ENCODE data around the gene OR2H2.

The OR2H2 gene

GRCh38 chr6:29584821-29585220 lies at the start of gene OR2H2:
Gene OR2H2, plus strand, starts transcription at chr6:29585121. Its CDS starts 2,824 bp downstream, at chr6:29587945.
- no peak for DNase-seq

- no peak for DNase-seq
Observed at GRCh38 chr6:29537714-29538403, 47.1 kb upstream of the OR2H2 start.

GRCh38 chr6:29547573-29547972 lies 37.3 kb upstream of the OR2H2 start:
- DNase-seq: no peak

DNA sequence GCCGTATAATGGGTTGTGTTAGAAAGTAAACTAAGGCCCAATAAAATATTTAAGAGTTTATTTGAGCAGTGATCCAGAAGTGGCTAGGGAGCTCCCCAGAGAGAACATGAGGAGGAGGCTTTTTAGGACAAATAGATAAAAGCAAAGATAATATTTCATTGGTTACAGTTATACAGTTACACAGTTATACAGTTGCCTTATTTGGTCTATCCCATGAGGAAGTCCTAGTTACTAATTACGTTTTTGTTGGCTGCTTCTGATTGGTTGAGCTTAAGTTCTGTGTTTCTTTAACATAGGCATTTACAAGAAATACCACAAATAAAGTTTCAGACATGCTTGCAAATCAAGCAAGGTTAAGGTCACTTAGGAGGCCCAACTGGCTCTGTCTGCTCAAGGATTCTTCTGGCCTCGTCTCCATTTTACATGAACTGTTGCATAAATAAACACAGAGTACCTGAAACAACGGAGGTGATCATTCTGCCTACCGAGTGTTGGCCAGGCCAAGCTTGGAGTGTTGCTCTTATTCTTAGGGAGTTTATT lies 32.3 kb upstream of the OR2H2 start:
- peak; percentile 3 for DNase-seq

DNA sequence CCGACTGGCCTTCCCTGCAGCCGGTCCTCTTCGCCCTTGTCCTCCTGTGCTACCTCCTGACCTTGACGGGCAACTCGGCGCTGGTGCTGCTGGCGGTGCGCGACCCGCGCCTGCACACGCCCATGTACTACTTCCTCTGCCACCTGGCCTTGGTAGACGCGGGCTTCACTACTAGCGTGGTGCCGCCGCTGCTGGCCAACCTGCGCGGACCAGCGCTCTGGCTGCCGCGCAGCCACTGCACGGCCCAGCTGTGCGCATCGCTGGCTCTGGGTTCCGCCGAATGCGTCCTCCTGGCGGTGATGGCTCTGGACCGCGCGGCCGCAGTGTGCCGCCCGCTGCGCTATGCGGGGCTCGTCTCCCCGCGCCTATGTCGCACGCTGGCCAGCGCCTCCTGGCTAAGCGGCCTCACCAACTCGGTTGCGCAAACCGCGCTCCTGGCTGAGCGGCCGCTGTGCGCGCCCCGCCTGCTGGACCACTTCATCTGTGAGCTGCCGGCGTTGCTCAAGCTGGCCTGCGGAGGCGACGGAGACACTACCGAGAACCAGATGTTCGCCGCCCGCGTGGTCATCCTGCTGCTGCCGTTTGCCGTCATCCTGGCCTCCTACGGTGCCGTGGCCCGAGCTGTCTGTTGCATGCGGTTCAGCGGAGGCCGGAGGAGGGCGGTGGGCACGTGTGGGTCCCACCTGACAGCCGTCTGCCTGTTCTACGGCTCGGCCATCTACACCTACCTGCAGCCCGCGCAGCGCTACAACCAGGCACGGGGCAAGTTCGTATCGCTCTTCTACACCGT lies 31.5 kb upstream of the OR2H2 start:
- peak; percentile 42 for DNase-seq

DNA sequence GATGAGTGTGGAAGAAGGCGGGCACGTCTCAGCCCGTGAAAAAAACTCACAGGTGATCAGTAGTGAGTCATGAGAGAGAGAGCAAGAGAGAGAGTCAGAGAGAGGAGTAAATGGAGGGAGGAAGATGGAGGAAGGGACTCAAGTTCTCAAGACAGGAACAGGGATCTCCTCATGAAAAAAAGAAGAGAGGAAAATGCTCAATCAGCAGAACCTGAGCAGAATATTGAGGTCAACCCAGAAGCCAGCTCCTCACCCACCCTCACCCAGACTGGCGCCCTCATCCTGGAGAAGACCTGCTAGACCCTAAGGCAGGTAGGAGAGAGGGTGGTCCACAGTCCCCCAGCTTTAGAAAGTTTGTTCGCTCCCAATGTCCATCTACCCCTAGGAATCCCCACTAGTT lies 30.2 kb upstream of the OR2H2 start:
- no peak for DNase-seq

DNA sequence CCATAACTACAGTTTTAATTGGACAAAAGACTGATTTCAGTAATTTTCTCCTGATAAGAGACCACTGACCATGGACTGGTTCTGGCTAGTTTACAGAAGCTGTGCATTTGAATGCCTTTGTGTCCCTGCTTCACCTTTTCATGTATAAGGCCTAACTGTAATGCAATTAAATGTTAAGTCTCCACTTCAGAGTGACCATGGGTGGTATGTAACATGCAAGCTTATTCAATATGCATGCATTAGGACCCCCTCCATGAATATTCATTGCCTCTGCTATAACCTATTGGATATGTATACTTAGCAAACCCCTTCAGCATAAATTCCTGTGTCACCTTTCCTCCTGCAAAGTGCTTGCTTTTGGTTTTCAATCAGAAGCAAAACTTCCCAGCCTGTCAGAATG lies 27.6 kb upstream of the OR2H2 start:
- no peak for DNase-seq

DNA sequence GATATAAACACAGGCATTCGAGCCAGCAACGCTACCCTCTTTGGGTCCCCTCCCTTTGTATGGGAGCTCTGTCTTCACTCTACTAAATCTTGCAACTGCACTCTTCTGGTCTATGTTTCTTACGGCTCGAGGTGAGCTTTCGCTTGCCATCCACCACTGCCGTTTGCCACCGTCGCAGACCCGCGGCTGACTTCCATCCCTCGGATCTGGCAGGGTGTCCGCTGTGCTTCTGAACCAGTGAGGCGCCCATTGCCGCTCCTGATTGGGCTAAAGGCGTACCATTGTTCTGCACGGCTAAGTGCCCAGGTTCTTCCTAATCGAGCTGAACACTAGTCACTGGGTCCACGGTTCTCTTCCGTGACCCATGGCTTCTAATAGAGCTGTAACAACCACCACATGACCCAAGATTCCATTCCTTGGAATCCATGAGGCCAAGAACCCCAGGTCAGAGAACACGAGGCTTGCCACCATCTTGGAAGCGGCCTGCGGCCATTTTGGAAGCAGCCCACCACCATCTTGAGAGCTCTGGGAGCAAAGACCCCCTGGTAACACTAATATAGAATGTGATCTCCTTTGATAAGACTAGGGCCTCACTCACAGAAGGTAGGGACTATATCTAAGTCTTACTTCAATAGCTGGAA lies 26.4 kb upstream of the OR2H2 start:
- no peak for DNase-seq

DNA sequence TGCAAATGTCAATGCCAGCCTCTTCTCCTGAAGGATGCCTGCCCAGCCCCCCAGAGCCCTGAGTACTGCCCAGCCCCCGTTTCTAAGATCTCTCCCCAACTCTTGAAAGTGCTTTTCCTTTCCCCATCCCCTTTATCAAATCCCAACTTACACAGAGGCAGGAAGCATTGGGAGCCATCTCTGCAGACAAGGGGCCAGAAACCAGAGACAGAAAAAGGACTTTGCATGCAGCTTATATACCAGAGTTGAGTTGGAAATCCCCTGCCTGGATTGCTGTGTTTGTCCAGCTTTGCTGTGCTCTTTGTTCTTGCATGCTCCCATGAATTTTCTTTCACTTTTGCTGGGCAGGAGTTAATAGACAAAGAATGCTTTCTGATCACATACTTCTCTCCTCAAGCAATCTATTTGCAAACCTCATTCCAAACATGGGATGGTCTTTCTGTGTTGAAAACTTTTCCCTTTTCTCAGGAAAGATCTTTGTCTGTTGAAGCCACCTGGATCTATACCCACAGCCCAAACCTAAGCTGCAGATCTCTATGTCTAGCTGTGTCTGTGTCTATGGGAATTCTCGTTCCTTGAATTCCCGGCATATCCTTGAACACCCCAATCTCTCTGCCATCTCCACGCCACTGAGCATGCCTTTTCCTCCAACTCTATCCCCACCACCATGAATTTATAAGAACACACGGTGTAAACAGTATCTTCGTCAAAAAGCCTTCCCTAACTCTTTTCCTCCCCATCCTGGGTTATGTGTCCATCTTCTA lies 25.2 kb upstream of the OR2H2 start, which contains the start of gene UBD:
TSS of gene UBD (minus strand) at position 209 of the 764 bp plus-strand sequence. CDS start at position 178, 31 bp downstream.
- no peak for DNase-seq

- DNase-seq: no peak
Observed at GRCh38 chr6:29561091-29561490, 23.8 kb upstream of the OR2H2 start.

DNA sequence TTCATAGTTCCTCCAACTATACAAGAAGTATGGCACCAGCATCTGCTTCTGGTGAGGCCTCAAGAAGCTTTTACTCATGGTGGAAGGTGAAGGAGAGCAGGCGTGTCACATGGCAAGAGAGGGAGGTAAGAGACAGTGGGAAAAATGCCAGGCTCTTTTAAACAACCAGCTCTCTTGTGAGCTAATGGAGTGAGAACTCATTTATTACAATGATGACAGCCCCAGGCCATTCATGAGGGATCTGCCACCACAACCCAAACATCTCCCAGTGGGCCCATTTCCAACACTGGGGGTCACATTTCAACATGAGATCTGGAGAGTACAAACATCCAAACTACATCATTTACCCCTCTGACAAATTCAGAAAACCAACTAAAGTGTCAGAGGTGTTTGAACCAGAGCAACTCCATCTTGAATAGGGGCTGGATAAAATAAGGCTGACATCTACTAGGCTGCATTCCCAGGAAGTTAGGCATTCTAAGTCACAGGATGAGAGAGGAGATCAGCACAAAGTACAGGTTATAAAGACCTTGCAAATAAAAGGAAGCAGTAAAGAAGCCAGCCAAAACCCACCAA lies 23.2 kb upstream of the OR2H2 start:
- DNase-seq: no peak

- DNase-seq: no peak
Observed at GRCh38 chr6:29563435-29563965, 21.4 kb upstream of the OR2H2 start.

DNA sequence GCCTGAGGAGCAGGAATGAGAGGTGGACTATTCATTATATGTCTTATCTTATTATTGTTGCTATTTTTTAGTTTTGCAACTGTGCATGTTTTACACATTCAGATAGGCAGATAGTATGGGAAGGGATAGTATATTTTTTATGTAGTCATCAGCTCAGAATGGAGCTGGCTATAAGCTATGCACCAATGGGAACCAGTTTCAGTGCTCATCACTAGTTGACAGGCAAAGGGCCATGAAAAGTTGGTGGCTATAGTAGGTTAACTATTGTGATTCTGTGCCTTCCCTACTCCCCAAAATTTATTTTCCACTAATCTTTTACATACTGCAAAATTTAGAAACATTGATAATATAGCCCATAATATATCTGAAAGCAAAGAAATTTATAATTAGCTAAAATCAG lies 20.0 kb upstream of the OR2H2 start:
- DNase-seq: no peak

DNA sequence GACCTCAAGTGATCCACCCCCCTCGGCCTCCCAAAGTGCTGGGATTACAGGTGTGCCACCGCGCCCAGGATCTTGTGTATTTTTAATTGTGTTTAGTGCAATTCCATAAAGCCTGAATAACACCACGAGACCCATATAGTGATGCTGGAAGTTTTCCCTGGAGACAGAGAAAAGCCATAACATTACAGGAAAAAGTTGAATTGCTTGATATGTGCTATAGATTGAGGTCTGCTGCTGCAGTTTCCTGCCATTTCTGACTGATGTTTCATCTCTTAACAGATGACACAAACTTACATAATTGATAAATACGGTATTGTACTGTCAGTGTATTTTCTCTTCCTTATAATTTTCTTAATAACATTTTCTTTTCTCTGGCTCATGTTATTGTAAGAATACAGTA lies 18.1 kb upstream of the OR2H2 start:
- no peak for DNase-seq

DNA sequence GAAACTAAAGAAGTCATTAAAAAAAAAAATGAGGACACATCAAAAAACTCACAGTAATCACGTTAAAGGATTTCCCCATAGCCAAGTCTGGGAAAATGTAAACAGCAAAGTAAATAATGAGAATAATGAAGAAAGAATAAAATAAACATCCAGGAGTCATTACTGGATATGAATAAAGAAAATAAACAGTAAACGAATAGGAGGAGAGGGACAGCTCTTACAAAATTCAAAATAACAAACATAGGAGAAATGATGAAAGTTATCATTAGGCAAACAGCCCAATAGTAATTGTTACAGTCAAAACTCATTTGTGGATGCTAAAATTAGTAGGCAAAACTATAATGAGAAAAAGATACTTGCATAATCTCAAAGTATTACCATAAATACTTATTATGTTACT lies 17.4 kb upstream of the OR2H2 start:
- no peak for DNase-seq

GRCh38 chr6:29567991-29568390 lies 16.9 kb upstream of the OR2H2 start:
- DNase-seq: no peak

DNA sequence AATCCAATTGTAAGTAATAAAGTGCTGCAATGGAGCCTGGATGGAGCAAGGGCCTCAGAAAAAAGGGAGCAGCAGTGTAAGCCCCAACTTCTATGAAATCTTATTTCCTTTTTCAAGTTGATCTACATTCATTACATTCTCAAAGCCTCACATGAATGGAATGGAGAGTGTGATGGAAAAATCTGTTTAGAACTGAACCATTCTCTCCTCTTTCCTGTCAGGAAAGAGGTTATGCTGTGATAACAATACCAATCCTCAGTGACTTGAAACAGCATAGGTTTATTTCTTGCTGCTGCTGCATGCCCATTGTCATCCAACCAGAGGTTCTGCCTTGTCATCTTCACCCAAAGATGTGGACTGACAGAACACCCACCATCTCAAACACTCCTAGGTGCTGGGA lies 8.9 kb upstream of the OR2H2 start:
- DNase-seq: no peak

DNA sequence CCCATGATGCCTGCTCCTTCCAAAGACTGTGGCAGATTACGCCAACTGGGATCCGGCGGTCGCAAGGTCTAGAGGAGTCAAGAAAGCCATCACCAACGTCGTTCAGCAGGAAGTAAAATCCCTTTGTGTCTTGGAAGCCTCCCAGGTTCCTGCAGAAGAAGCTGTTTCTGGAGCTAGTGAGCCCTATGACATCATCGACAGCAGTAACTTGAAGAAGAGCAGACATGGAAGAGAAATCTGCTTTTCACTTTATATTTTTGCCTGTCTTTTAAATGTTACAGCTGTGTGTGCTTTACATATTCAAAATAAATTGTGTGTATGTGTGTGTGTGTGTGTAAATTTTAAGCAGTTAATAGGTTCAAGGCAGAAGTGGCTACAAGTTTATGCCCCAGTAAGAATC lies 7.4 kb upstream of the OR2H2 start:
- DNase-seq: no peak

- peak; percentile 50 for DNase-seq
Observed at GRCh38 chr6:29589423-29590048, 4.6 kb downstream of the OR2H2 start.

- DNase-seq: no peak
Observed at GRCh38 chr6:29590218-29590808, 5.4 kb downstream of the OR2H2 start.

- DNase-seq: no peak
Observed at GRCh38 chr6:29591677-29592076, 6.8 kb downstream of the OR2H2 start.

Data from NCI-H2227 treated with DMSO at 0.1 percent for 48 hours (cell line).